Stimulated activated CD4-positive, alpha-beta T cell treated with anti-CD3 and anti-CD28 coated beads, TNF-alpha, amount 100 ng/mL, for 4 hours (primary cell): Measurements from ENCODE around the gene FAM131A.

ENCODE experiments used
- DNase-seq, 3 experiments: peaks; one replicate each; pipeline ENCODE4 v3.0.0-alpha.2; 2020; ENCODE audit warnings: low read depth in 3 of 3

FAM131A gene

DNA sequence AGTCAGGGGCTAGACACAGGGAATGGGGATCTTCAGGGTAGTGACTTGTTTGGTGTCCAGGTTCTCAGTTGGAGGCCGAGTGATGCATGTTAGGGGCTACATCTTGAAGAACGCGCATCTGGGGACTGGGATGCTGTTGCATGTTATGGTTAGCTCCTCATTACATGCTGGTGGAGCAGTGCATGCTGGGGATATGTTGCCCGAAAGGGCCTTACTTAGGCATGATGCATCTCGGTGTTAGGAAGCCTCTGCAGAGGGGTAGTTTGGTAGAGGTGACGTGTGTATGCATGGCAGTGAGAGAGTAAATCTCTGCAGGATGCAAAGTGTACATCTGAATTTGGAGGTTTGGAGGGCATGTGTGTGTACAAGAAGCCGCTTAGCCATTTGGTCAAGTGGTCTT, 20.6 kb upstream of the FAM131A start:
- DNase-seq: no peak

DNA sequence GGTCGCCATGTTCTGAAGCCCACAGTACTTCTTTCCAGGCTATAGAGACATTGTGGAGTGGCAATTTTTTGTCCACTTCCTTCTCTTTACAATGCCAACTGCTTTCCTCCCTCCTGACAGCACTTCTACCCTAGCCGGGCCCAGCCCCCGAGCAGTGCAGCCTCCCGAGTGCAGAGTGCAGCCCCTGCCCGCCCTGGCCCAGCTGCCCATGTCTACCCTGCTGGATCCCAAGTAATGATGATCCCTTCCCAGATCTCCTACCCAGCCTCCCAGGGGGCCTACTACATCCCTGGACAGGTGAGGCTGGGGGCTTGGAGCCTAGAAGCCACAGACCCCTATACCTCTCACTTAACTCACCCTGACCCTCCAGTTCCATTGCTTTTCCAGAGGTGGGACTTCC, 20.2 kb upstream of the FAM131A start:
- no peak for DNase-seq

DNA sequence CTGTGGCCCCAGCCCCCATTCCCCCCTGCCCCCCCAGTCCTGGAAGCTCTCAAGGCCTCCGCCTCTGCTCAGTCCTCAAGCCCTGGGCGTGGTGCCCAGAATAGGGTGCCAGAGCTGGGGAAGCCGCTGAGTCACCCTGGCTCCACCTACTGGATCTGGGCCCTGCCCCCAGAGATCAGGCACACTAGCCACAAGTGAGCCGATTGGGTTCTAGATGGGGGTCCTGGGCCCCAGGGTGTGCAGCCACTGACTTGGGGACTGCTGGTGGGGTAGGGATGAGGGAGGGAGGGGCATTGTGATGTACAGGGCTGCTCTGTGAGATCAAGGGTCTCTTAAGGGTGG, 17.3 kb upstream of the FAM131A start:
- DNase-seq: peak in 1 of 3 experiments; percentile 46

DNA sequence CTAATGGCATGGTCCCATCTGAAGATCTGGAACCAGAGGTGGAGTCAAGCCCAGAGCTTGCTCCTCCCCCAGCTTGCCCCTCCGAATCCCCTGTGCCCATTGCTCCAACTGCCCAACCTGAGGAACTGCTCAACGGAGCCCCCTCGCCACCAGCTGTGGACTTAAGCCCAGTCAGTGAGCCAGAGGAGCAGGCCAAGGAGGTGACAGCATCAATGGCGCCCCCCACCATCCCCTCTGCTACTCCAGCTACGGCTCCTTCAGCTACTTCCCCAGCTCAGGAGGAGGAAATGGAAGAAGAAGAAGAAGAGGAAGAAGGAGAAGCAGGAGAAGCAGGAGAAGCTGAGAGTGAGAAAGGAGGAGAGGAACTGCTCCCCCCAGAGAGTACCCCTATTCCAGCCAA, 15.7 kb upstream of the FAM131A start:
- no peak for DNase-seq

DNA sequence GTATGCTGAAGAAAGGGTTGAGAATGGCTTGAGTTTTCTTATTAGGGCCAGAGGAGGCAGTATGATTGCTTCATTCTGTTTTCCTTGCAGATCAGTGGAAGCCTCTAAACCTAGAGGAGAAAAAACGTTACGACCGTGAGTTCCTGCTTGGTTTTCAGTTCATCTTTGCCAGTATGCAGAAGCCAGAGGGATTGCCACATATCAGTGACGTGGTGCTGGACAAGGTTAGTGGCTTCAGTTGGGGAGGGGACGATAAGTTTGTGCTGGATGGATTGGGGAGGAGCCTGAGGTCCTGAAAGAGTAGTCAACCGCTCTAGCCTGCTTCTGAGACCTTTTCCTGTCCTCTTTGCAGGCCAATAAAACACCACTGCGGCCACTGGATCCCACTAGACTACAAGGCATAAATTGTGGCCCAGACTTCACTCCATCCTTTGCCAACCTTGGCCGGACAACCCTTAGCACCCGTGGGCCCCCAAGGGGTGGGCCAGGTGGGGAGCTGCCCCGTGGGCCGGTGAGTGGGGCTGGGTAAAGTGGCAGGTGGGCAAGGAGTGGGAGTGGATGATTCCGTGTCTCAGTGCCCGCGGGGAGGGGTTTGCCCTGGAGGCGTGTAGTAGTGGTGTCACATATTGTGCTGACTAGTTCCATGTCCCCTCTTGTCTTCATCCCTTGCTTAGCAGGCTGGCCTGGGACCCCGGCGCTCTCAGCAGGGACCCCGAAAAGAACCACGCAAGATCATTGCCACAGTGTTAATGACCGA, 14.5 kb upstream of the FAM131A start:
- no peak for DNase-seq

DNA sequence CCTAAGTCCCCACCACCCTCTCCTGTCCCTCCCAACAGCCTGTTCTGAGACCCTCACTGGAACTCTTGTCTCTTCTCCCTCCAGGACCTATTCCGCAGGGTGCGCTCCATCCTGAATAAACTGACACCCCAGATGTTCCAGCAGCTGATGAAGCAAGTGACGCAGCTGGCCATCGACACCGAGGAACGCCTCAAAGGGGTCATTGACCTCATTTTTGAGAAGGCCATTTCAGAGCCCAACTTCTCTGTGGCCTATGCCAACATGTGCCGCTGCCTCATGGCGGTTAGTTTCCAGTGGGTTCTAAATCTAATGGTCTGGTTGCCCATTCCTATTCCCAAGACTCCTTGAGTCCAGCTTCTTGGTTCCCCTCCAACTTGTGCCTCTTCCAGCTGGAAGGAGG, 13.7 kb upstream of the FAM131A start:
- DNase-seq: no peak

DNA sequence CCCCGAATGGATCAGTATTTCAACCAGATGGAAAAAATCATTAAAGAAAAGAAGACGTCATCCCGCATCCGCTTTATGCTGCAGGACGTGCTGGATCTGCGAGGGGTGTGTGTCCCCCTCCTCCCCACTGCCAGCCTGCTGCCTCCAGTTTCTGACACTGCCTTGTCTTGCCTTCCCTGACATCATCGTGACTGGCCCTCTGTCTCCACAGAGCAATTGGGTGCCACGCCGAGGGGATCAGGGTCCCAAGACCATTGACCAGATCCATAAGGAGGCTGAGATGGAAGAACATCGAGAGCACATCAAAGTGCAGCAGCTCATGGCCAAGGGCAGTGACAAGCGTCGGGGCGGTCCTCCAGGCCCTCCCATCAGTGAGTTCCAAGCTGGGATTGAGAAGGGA, 12.1 kb upstream of the FAM131A start:
- DNase-seq: no peak

DNA sequence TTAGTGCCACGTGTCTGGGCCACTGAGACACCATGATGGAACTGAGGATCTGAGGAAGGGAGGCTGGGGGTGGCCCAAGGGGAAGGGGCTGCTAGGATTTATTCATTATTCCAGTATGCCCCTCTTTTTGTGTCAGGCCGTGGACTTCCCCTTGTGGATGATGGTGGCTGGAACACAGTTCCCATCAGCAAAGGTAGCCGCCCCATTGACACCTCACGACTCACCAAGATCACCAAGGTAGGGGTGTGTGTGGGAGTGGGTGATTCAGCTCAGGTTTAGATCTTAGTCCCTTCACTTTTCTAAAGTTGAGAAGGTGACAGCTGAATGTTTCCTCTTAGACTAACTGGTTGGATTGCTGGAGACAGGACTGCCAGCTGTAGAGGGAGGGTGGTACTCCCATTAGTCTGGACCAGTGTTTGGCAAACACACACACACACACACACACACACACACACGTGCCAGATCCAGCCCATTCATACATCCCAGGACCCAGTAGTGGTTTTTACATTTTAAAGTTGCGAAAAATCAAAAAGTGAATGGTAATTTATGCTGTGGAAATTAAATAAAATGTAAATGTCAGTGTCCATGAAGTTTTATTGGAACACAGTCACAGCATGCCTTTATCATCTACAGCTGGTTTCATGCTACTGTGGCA, 11.6 kb upstream of the FAM131A start:
- peak in 2 of 3 experiments; percentile 23 to 42 for DNase-seq

DNA sequence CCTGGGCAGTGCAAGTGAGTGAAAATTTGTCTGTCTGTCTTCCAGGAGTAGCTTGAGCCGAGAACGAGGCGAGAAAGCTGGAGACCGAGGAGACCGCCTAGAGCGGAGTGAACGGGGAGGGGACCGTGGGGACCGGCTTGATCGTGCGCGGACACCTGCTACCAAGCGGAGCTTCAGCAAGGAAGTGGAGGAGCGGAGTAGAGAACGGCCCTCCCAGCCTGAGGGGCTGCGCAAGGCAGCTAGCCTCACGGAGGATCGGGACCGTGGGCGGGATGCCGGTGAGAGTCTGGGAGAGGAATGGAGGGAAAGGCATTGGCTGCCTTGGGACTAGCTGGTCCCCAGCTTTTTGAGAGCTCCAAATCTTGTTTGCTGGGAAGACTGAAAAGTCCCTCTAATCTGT, 10.2 kb upstream of the FAM131A start:
- no peak for DNase-seq

DNA sequence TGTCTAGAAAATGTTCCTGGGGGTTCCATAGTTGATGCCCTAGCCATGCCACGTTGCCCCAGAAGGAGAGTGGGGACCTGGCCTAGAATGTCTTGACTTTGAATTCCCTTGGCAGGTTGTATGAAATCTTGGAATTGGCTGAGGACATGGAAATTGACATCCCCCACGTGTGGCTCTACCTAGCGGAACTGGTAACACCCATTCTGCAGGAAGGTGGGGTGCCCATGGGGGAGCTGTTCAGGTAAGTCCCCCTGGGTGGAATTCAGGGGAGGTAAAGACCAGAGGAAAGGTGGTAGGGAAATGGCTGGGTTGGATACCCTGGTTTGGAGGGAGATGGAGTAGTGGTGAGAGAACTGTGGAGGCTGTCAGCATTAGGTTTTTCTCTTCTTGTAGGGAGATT, 8.9 kb upstream of the FAM131A start:
- no peak for DNase-seq

DNA sequence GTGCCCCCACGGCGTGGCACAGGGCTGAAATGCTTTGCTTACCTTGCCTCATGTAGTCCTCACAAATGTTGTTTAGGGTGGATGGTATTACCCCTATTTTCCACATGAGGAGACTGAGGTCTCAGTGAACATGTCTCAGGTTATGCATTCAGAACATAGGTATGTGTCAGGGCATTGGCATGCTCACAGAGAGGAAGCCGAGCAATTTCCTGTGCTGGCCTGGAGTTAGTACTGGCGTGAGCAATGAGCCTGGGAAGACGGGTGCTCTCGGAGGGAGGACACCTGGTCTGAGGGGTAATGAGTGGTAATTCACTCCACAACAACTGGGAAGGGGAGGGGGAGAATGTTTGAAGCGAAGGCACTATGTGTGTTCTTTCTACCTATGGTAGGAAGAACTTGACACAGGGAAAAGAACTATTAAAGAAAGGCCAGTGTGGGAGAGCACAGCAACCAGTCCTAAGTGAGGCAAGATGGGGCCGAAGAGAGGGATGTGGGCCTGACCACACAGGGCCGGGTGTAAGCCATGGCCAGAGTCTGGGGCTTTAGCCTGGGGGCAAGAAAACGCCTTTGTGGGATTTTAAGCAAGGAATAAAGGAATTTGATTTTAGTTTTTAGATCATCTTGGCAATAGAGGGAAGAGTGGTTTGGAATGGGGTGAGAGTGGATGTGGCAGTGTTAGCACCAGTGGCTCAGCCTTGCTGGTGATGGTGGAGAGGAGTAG, 4.9 kb upstream of the FAM131A start:
- no peak for DNase-seq

DNA sequence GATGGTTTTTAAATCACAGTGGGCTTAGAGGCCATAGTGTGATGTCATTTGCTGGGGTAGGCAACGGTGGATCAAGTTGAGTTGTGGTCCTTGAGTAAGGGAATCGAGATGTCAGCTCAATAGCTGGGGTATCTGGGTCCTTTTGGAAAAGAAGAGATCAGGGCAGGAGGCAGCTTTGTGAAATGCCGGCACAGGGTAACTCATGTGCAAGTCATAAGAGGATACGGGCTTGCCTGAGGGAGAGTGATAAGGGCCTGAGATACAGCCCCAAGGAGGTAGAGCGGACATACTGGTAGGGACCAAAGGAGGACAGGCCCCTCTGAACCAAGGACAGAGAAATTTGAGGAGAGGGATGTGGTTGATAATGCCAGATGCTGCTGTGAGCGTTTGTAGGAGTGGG, 4.2 kb upstream of the FAM131A start:
- no peak for DNase-seq

DNA sequence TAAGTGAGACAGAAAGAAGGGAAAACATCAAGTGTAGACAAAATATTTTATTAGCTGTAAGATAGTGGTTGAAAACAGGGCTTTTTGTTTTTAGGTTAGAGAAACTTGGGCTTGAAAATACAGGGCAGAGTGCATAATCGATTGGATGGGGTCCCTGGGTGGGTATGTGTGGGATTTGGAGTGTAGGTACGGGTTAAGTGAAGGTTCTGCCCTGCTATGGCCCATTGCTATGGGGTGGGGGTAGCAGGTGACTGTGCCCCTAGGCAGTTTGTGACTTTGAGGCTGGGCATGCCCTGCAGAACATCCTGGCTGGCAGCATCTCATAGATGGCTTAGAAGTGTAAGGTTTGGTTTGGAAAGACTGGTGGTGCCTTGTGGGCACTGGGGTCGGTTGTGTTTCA, 3.7 kb upstream of the FAM131A start:
- DNase-seq: no peak

DNA sequence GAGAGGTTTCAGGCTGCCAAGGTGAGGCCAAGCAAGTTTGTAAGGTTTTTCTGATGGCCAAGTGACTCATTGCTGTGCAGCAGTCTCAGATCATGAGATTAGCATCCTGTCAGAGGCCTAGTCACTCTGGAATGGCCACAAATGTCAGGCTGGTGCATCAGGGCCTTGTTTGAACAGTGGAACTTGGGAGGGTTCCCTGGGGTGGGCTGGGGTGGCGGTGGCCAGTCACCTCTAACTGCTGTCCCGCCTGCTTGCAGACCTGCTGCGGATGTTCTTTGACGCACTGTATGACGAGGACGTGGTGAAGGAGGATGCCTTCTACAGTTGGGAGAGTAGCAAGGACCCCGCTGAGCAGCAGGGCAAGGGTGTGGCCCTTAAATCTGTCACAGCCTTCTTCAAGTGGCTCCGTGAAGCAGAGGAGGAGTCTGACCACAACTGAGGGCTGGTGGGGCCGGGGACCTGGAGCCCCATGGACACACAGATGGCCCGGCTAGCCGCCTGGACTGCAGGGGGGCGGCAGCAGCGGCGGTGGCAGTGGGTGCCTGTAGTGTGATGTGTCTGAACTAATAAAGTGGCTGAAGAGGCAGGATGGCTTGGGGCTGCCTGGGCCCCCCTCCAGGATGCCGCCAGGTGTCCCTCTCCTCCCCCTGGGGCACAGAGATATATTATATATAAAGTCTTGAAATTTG, 2.8 kb upstream of the FAM131A start:
- no peak for DNase-seq

DNA sequence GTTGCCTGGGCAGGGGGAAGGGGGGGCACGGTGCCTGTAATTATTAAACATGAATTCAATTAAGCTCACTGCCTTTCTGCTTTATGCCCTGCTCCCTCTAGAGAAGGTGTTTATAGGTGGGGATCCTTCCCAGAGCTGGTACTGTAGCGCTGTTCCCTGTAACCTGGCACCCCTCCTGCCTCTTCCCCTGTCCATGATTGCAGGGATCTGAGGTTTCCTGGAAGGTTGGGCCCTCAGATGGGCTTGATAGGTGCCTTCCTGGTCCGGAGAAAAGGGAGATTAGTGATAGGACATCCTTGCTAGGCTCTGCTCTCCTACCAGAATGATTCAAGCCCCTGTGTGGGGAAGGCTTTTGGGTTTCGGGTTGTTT, 2.1 kb upstream of the FAM131A start:
- no peak for DNase-seq

DNA sequence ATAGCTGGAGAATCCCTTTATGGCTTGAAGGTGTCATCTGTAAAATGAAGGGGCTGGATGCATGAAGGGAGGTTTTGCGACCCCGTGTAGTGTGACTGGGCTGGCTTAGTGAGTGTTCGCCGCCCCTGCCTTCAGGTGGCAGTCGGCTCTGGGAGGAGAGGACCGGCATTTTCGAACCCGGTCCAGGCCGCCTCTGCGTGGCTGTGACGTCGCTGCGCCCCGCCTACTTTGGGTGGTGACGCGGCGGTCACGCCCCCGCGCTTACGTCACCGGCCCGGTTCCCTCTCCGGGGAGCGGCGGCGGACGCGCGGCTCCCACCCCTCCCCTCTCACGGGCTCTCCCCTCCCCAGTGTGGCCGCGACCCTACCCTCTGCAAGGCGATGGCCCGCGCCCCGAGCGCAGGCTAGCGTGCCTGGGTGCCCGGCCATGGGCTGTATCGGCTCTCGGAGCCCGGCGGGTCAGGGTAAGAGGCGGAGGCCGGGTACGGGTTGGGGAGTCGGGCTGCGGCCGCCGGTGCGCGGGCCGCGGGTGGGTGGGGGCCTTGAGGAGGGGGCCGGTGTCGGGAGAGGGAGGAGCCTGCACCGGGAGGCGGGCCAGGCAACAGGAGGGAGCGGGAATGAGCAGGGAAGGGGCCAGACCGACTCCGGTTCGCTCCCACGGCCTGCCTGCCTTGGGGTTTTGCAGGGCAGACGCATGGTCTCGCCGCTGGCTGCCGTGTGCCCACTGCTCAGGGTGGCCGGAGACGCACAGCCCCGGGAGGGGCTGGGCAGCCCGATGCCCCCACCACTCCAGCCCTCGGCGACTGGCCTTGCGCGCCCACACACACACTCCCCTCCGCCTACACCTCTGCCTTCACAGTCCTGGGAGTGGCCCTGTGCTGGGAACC, 1.5 kb upstream of the FAM131A start:
- DNase-seq: peak; percentile 80 to 91 (median 85)

DNA sequence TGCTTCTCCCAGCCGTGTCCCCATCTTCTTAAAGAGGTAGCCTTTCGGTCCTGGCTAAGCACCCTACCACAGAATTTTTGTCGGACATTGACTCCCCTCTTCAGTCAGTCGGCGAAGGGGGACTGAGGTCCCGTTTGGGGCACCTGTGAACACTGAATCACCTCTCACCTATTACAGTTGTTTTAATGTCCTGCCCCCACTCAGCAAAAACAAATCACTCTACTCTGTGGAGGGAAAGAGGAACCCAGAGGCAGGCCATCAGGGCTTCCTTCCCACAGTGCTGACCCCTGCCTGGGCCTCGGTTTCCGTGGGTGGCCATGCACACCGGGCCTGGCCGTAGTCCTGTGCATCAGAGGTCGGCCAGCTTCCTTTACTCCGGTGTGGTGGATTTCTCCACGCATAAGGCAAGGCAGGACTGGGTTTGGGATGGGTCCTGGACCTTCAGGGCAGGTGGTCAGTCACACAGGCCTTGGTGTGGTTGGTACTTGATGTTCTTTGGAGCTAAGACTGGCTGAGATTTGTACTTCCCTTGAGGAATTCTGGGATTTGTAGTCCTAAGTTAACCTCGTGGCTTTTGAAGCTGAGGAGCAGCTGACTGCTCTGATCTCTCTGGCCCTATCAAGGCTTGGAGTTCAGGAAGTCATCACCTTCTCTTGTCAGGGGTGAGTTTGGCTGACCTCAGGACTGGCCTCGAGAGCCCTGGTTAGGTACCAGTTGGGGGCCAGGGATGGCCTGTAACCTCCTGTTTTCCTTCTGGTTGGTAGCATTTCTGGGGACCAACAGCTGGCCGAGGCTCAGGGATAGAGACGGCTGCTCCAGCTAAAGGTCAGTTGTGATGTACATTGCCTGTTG, 627 bp upstream of the FAM131A start:
- no peak for DNase-seq

DNA sequence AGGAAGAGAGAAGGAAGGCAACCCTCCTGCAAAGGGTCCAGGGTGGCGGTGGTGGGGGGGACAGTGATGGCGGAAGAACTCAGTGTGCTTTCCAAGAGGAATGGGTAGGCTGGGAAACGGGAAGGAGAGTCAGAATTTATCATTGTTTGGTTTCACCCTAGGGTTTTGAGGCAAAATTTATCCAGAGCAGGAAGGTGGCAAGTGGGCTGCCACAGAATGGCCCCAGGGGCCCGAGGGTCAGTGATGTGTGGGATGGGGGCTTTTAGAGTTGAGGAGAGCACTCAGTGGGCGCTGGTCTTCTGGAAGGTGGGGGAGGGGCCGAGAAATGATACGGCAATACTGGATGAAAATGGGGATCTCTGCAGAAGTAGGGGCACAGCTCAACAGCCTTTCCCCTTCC, 581 bp downstream of the FAM131A start:
- DNase-seq: no peak

DNA sequence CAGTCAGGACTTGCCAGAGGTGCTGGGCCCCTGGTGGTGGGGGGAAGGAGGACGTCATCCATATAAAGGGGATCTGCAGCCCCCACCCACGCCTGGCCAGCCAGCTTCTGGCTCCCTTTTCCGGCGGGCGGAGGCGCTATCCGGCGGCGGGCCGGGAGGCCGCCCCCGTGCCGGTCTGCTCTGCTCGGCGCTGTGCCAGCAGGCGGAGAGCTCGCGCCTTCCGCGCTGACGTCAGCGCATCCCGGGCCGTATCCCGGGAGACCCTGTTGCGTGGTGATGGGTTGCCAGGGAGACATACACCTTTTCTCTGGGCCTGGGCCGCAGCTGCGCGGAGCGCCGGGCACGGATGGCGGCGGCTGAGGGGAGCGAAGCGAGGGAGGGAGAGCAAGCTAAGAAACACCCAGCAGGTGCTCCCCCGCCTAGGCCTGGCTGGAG, 1.1 kb downstream of the FAM131A start:
- DNase-seq: no peak

DNA sequence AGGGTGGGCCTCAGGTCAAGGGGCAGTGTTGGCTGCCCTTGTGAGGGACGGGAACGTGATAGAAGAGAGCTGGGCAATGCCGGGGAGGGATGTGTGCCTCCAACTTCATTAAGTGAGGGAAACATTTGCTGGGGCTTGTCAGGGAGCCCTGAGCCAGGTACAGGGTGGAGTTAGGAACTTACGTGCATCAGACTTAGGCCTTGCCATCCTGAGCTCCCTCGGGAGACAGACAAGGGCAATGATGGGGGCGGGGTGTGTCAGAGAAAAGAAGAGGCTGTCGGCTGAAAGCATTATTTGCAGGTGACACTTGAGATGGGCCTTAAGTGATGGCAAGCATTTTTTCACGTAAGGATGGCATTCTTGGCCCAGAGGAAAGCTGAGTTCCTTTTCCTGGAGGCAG, 1.6 kb downstream of the FAM131A start:
- DNase-seq: no peak
